Suprapubic skin (tissue), 4 donors: ENCODE results near the gene LPIN3. TPM values are rescaled to one million over a fixed set of nuclear protein-coding genes. Genes with fewer than 3 reads are reported as not detected.

Experiments
- DNase-seq, 2 donors: peaks; one replicate each; pipeline ENCODE4 v3.0.0-alpha.2; 2019; ENCODE audit warnings: low spot score in 2 of 2
- H3K27ac ChIP-seq: fragments of 200-600 bp; sonication (generic); one replicate; pipeline ENCODE4 v1.5.1; 2019
- H3K27me3 ChIP-seq: fragments of 200-600 bp; sonication (generic); one replicate; pipeline ENCODE4 v1.5.1; 2019
- H3K36me3 ChIP-seq: fragments of 200-600 bp; sonication (generic); one replicate; pipeline ENCODE4 v1.5.1; 2019
- H3K4me1 ChIP-seq: fragments of 200-600 bp; sonication (generic); one replicate; pipeline ENCODE4 v1.5.1; 2019
- H3K4me3 ChIP-seq: fragments of 200-600 bp; sonication (generic); one replicate; pipeline ENCODE4 v1.5.1; 2019; ENCODE audit warnings: mild to moderate bottlenecking
- H3K9me3 ChIP-seq: fragments of 200-600 bp; sonication (generic); one replicate; pipeline ENCODE4 v1.5.1; 2019
- EP300 ChIP-seq: sonication (generic); formaldehyde crosslinking; IDR thresholded peaks from one replicate; pipeline ENCODE4 v1.6.1; 2017; ENCODE audit warnings: antibody characterized with exemption
- POLR2A ChIP-seq, 2 donors: fragments of 450-650 bp; IDR thresholded peaks; one replicate each; pipeline ENCODE4 v1.6.1; 2017; ENCODE audit warnings: antibody characterized with exemption in 2 of 2, mild to moderate bottlenecking in 2 of 2, moderate library complexity in 2 of 2
- POLR2AphosphoS5 ChIP-seq, 3 donors: sonication (generic); formaldehyde crosslinking; IDR thresholded peaks; one replicate each; pipeline ENCODE4 v1.6.1; 2017; ENCODE audit warnings: antibody characterized with exemption in 3 of 3
- WGBS: methylation state at CpG from one replicate; pipeline ENCODE4 v1.1.5; 2018; 5-methylcytosine and 5-hydroxymethylcytosine counted together
- total RNA-seq, 4 donors: library from RNA; depleted of rRNA; stranded (reverse); fragments of >200 nt; gene quantifications; one replicate each; pipeline ENCODE4 v1.1.0, GENCODE V29; 2016
- TF ChIP-seq, protein P1 (sequence below), 2 donors: fragments of 200-600 bp in 1 of 2; fragments of 450-650 bp in 1 of 2; sonication (generic) in 1 of 2; IDR thresholded peaks; one replicate each; pipeline ENCODE4 v1.5.1; 2016 to 2019; ENCODE audit warnings: antibody characterized with exemption in 2 of 2, mild to moderate bottlenecking in 1 of 2, moderate library complexity in 1 of 2

The LPIN3 gene
- total RNA-seq, 4 donors from 2014 or later = 74.6 to 213 (median 85.2) TPM

DNA sequence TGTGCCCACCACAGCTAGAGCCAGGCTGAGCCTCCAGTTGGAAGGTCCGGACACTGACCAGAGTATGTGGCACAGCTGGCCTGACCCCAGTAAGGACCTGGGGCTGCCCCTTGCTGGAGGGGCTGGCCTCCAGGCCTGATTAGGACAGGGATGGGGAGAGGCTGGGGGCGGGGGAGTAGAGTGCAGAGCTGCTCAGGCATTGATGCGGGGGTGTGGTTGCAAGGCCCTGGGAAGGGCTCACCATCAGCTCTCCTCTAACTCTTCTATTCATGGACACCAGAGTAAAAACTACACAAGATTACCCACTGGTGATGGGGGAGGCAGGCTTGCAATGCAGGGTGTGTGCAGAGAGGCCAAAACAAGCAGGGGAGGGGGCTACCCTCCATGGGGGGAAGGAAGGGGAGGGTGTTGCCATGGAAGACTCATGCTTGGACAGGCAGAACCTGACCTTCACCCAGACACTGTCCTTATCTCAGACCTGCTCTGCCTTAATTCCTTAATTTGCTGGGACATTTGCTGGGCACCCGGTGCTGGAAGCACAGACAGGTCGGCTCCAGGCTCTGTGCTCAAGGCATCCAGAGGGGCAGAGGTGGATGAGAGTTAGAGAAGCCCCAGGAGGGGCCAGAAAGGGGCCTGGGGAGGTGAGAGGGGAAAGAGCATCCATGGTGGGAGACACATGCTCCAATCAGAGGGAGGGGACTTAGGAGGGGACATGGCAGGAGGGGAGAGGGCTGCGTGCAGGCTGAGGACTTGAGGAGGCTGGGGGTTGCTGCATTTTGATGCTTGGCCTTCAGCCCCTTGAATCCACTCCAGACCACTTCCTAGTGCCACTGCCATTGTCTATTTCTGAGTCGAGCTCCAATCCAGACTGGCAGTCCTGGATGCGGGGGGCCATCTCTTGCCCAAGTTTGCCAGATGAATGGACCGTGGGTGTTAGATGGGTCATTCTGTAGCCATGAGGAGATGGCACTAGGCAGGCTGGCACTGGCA, 33.6 kb downstream of the LPIN3 start:
- Histone ChIP-seq H3K27ac (no peak overlapping the region), H3K36me3 (no peaks in the 10 kb centered on the region), H3K4me1 (no peaks in the 10 kb centered on the region), H3K9me3 (no peaks in the 10 kb centered on the region), H3K27me3 (no peaks in the 10 kb centered on the region), H3K4me3 (no peak overlapping the region)
- 80% methylated on average over 9 of the region's 9 CpGs for WGBS
- TF ChIP-seq POLR2AphosphoS5 (IDR thresholded peaks at IDR 0.05) (no peak), EP300 (no peak)
- TF ChIP-seq, protein P1, sequence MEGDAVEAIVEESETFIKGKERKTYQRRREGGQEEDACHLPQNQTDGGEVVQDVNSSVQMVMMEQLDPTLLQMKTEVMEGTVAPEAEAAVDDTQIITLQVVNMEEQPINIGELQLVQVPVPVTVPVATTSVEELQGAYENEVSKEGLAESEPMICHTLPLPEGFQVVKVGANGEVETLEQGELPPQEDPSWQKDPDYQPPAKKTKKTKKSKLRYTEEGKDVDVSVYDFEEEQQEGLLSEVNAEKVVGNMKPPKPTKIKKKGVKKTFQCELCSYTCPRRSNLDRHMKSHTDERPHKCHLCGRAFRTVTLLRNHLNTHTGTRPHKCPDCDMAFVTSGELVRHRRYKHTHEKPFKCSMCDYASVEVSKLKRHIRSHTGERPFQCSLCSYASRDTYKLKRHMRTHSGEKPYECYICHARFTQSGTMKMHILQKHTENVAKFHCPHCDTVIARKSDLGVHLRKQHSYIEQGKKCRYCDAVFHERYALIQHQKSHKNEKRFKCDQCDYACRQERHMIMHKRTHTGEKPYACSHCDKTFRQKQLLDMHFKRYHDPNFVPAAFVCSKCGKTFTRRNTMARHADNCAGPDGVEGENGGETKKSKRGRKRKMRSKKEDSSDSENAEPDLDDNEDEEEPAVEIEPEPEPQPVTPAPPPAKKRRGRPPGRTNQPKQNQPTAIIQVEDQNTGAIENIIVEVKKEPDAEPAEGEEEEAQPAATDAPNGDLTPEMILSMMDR (IDR thresholded peaks at IDR 0.05) = no peak
- DNase-seq = no peak

DNA sequence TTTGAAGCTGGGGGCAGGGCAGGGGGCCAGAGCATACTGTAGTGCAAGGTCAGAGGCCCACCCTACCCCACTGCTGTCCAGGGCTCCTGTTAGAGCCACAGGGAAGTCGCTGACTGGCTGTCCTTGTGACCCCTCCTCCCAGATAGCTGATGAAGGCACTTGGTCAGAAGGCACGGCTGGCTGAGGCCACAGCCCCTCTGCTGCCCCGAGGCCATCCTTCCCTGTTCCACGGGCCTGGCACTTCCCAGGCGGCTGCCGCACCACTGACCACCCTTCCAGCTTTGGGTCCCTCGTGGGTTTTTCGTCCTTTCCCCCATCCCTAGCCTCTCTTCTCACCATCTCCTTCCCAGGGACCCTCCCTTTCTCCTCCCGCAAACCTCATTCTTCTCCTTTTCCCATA, 35.2 kb downstream of the LPIN3 start:
- TF ChIP-seq POLR2AphosphoS5 (IDR thresholded peaks at IDR 0.05) (no peak), POLR2A (IDR thresholded peaks at IDR 0.05) (no peak), EP300 (no peak)
- TF ChIP-seq, protein P1 (IDR thresholded peaks at IDR 0.05) = no peak
- H3K9me3 ChIP-seq = no peaks in the 10 kb centered on the region
- no peak for DNase-seq

DNA sequence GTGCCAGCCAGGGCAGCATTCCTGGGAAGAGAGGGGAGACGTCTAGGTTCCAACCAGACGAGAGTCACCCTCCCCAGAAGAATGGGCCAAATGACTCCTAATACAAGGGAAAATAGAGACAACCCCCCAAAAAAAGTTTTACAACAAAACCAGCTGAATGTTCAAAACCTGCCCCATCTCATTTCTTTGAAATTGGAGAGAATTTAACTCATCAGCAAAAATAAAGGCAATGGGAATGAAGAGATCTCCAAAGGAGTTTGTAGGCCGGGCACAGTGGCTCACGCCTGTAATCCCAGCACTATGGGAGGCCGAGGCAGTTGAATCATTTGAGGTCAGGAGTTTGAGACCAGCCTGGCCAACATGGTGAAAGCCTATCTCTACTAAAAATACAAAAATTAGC, 35.7 kb downstream of the LPIN3 start:
- no peak for DNase-seq
- Histone ChIP-seq H3K27me3 (no peaks in the 10 kb centered on the region), H3K27ac (no peak overlapping the region), H3K36me3 (no peaks in the 10 kb centered on the region), H3K4me1 (no peaks in the 10 kb centered on the region), H3K4me3 (no peak overlapping the region), H3K9me3 (no peaks in the 10 kb centered on the region)
- 94% methylated on average over 5 of the region's 5 CpGs for WGBS
- TF ChIP-seq POLR2A (IDR thresholded peaks at IDR 0.05) (no peak), EP300 (no peak), POLR2AphosphoS5 (IDR thresholded peaks at IDR 0.05) (no peak)
- TF ChIP-seq, protein P1 (IDR thresholded peaks at IDR 0.05) = no peak

More for the DNA sequence above, 35.2 kb downstream of the LPIN3 start:
- Histone ChIP-seq H3K4me1 (no peaks in the 10 kb centered on the region), H3K36me3 (no peaks in the 10 kb centered on the region), H3K27me3 (no peaks in the 10 kb centered on the region), H3K27ac (no peak overlapping the region), H3K4me3 (no peak overlapping the region)
- WGBS = 92% methylated on average over 9 of the region's 9 CpGs

DNA sequence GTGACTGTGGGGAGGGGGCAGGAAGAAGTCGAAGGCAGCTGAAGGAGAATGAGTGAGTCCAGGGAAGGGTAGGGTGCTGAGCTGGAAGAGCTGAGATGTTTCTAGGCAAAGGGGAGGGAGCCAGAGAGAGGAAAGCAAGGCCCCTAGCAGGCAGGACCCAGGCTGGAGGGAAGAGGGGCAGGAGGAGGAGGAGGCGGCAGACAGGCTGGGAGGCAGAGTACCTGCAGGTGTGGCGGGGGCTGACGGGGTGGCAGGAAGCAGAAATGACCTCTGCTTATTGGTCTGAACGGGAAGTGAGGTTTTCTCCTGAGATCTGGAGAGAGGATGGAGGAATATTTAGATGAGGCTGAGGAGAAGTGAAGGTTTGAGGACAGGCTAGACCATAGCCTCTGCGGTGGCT, 36.7 kb downstream of the LPIN3 start:
- H3K4me3 ChIP-seq = no peak overlapping the region
- no peaks in the 10 kb centered on the region for H3K4me1 ChIP-seq
- H3K36me3 ChIP-seq = no peaks in the 10 kb centered on the region
- no peaks in the 10 kb centered on the region for H3K27me3 ChIP-seq
- DNase-seq = no peak
- WGBS = 79% methylated on average over 6 of the region's 6 CpGs
- no peak overlapping the region for H3K27ac ChIP-seq
- TF ChIP-seq, protein P1 (IDR thresholded peaks at IDR 0.05) = no peak
- no peak for TF ChIP-seq EP300
- TF ChIP-seq POLR2AphosphoS5 (IDR thresholded peaks at IDR 0.05) = no peak
- no peaks in the 10 kb centered on the region for H3K9me3 ChIP-seq

DNA sequence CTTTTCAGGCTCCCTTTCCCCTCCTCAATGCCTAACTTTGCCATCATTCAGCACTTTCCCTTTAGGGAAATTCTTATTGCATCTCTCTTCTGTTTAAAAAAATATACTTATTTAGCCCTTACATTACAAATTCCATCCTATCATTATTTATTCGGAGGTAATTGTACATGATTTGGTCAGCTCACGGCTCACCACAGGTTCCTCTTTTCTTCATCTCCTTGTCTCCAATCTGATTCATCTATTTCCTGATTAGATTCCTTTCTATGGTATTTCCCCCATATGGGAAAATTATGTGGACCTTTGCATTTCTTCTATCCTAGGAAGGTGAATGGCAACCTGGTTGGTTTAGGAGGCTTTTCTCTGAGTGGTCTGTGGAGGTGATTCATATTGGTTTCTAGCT, 38.9 kb downstream of the LPIN3 start:
- no peak overlapping the region for H3K27ac ChIP-seq
- no peak for DNase-seq
- no peaks in the 10 kb centered on the region for H3K9me3 ChIP-seq
- TF ChIP-seq EP300 (no peak), POLR2AphosphoS5 (IDR thresholded peaks at IDR 0.05) (no peak), POLR2A (IDR thresholded peaks at IDR 0.05) (no peak)
- TF ChIP-seq, protein P1 (IDR thresholded peaks at IDR 0.05) = no peak
- H3K36me3 ChIP-seq = no peaks in the 10 kb centered on the region
- H3K27me3 ChIP-seq = no peaks in the 10 kb centered on the region
- H3K4me1 ChIP-seq = no peaks in the 10 kb centered on the region
- whole genome bisulfite sequencing = 81% methylated on average over 2 of the region's 2 CpGs
- H3K4me3 ChIP-seq = no peak overlapping the region
